Subcutaneous abdominal adipose tissue (tissue), 5 donors: Measurements from ENCODE around the gene NT5DC2.

Experiments used
- H3K27ac ChIP-seq: one replicate; pipeline ENCODE4 v1.7.0; 2013; ENCODE audit warnings: low read depth, mild to moderate bottlenecking, inconsistent platforms, low read length, moderate library complexity
- H3K27me3 ChIP-seq, 5 donors: one replicate each; pipeline ENCODE4 v1.7.0; 2013; ENCODE audit warnings: low read length in 5 of 5, inconsistent platforms in 1 of 5; ENCODE audit not compliant: control insufficient read depth in 5 of 5, insufficient read depth in 4 of 5
- H3K36me3 ChIP-seq, 5 donors: one replicate each; pipeline ENCODE4 v1.7.0; 2013; ENCODE audit warnings: low read length in 5 of 5; ENCODE audit not compliant: control insufficient read depth in 5 of 5, insufficient read depth in 5 of 5
- H3K4me1 ChIP-seq, 5 donors: one replicate each; pipeline ENCODE4 v1.7.0; 2013; ENCODE audit warnings: low read length in 5 of 5, mild to moderate bottlenecking in 3 of 5, moderate library complexity in 1 of 5; ENCODE audit not compliant: control insufficient read depth in 5 of 5, insufficient read depth in 5 of 5
- H3K4me3 ChIP-seq, 5 donors: one replicate each; pipeline ENCODE4 v1.7.0; 2013; ENCODE audit warnings: low read length in 5 of 5, low read depth in 1 of 5
- H3K9ac ChIP-seq, 5 donors: one replicate each; pipeline ENCODE4 v1.7.0; 2013; ENCODE audit warnings: low read length in 5 of 5, mild to moderate bottlenecking in 4 of 5, moderate library complexity in 3 of 5
- H3K9me3 ChIP-seq, 5 donors: one replicate each; pipeline ENCODE4 v1.7.0; 2013; ENCODE audit warnings: low read length in 5 of 5; ENCODE audit not compliant: control insufficient read depth in 5 of 5
- donor health status: healthy.
- donor health status: healthy.
- donor health status: healthy.
- donor health status: healthy.
- donor health status: healthy.

NT5DC2 gene

DNA sequence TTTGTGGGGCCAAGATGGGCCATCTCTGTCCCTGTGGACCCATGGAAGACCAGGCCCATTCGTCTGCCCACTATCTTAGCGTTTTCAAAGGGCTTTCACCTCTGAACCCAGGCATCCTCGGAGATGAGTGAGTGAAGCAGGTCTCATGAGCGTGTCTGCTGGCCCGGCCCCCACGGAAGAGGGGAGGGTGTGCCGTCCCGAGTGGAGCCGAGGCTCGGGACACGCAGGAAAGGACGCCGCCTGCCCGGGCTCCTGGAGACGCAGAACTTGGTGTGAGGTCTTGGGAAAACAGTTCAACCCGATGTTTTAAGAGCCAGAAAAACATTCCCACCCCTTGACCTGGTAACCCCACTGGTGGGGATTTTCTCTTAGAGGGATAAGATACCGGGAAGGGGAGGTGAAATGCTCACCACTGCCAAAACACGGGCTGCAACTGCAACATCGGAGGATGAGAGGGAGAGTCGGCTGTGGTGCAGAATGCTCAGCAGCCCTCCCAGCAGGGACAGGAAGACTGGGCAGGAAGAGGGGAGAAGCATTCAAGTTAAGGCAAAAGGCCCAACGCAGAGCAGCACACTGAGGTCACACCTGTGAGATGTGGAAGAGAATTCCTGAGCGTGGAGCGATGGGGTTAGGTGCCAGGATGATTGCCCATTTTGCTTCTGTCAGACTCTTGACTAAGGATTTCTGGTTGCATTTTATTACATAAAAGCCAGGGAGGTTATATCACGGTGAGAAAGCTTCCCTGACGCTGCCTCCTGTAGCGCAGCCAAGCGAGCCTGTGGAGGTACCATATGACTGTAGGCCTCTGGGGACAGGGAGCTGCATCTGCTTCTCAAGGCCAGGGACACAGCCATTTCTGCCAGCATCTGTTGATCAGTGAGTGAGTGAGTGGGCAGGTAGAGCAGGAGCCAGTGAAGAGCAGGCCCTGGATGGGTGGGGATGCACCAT is 52.6 kb downstream of the NT5DC2 start:
- Histone ChIP-seq H3K4me1 (peaks cover 5 to 45% (median 12%) of the 10 kb centered on the region in 5 donors), H3K9ac (no peak overlapping the region), H3K27ac (no peak overlapping the region)

DNA sequence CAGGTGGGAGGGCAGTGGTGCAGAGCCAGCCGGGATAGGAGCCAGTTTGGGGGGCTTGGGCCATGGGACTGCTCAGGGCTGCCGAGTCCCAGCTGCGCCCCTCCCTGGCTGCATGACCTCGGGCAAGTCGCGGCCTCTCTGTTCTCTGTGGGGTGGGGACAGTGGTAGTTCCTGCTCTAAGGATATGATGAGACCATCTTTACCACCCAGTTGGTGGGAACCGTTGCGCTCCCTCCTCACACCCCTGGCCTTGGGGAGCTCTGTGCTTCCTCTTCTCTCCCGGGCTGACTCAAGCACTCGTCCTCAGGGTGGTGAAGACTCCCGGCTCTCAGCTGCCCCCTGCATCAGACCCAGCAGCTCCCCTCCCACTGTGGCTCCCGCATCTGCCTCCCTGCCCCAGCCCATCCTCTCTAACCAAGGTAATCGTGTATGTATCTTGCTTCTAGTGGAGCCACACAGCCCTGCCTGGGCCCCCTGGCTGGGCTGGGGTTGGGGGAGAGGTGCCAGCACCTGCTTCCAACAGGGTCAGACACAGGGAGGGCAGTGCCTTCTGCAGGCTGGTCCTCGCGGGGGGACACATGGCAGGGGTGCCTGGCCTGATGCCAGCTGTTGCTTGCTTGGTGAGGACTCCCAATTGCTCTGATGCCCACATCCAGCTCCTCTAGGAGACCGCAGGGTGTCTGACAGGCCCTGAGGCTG is 53.6 kb downstream of the NT5DC2 start:
- Histone ChIP-seq H3K36me3 (peaks cover 0 to 91% (median 83%) of the 10 kb centered on the region in 5 donors), H3K9ac (no peak overlapping the region), H3K4me3 (no peak overlapping the region)

More for the DNA sequence above, 52.6 kb downstream of the NT5DC2 start:
- H3K36me3 ChIP-seq: peaks cover 0 to 92% (median 85%) of the 10 kb centered on the region in 5 donors
- no peaks in the 10 kb centered on the region for H3K9me3 ChIP-seq
- no peak overlapping the region for H3K4me3 ChIP-seq
- H3K27me3 ChIP-seq: no peaks in the 10 kb centered on the region

DNA sequence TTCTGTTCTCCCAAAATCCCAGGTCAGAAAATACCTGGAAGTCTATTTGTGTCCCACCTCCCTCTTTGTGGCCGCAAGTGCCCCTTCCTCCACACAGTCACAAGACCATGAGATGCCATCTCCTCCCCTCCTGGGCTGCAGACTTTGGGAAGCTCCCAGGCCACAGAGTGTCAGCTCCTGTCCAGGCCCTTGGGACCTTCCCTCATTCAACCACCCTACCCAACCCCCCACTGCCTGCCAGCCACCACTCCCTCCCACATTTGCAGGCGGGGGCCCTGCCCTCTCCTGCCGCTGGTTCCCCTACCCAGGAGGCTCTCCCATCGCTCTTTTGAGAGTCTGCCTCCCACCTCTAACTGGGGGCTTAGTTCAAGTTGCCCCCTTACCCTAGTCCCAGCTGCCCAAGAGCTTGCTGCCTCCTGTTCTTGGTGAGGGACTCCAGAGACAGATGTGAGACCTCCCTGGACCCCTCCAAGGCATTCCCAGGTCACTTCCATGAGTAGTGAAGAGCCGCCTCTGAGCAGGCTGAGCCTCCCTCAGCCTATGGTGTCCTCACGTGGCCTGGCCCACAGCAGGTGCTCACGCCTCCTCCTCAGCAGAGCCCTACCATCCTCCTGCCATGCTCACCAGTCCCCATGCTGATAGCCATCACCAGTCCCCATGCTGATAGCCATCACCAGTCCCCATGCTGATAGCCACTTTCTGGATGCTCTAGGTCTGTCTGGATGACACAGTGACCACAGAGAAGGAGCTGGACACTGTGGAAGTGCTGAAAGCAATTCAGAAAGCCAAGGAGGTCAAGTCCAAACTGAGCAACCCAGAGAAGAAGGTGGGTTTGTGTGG is 54.4 kb downstream of the NT5DC2 start:
- H3K4me1 ChIP-seq: peaks cover 5 to 48% (median 21%) of the 10 kb centered on the region in 5 donors
- H3K9ac ChIP-seq: no peak overlapping the region
- H3K4me3 ChIP-seq: no peak overlapping the region
- no peak overlapping the region for H3K27ac ChIP-seq
- peaks cover 0 to 90% (median 85%) of the 10 kb centered on the region in 5 donors for H3K36me3 ChIP-seq
- no peaks in the 10 kb centered on the region for H3K27me3 ChIP-seq
- no peaks in the 10 kb centered on the region for H3K9me3 ChIP-seq

More for the DNA sequence above, 53.6 kb downstream of the NT5DC2 start:
- Histone ChIP-seq H3K27ac (no peak overlapping the region), H3K27me3 (no peaks in the 10 kb centered on the region), H3K9me3 (no peaks in the 10 kb centered on the region), H3K4me1 (peaks cover 5 to 54% (median 21%) of the 10 kb centered on the region in 5 donors)

DNA sequence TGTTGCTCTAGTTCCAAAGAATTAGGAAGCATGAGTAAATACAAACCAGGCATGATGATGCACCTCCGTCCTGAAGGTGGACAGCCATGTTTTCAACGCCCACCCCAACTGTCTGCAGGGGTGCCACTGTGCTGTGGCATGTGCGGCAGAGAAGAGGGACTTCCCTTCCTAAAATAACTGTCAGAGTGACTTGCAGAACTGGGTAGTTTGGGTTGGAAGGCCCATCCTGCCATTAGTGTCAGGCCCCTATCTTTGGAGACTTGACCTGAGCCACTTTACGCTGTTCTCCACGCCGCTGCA is 55.9 kb downstream of the NT5DC2 start:
- no peaks in the 10 kb centered on the region for H3K9me3 ChIP-seq
- H3K4me3 ChIP-seq: no peak overlapping the region
- peaks cover 0 to 48% (median 21%) of the 10 kb centered on the region in 5 donors for H3K4me1 ChIP-seq
- no peaks in the 10 kb centered on the region for H3K27me3 ChIP-seq
- H3K27ac ChIP-seq: no peak overlapping the region
- H3K9ac ChIP-seq: no peak overlapping the region
- H3K36me3 ChIP-seq: peaks cover 0 to 94% (median 92%) of the 10 kb centered on the region in 5 donors

DNA sequence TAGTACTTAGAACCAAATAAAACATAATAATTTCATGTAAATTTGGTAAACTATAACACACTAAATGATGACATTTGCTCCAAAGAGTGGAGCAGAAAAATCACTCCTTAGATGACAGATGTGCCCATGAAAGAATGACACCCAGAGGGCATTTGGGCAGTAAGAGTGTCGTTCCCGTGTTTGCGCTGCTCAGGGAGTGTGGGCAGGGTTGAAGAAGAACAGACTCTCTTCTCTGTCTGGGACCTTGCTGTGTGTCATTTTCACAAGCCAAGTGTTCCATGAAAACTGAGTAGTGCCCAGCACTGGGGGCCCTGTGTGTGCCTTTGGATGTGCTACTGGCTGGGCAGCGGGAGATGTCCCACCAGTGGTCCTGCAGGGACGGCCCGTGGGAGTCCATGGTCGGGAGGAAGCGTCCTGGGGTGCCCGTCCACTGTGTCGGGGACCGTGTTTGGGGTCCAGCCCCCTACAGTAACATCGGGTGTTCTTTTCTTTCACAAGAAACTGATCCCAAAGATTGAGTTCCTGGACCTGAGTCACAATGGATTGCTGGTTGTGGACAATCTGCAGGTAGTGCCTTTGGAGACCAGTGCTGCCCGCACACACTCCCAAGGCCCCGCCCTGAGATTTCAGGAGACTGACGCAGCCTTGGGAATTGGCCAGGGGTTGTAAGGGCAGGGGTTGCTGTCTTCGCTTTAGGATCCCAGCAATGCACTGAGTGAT is 56.4 kb downstream of the NT5DC2 start:
- H3K27ac ChIP-seq: no peak overlapping the region
- no peaks in the 10 kb centered on the region for H3K9me3 ChIP-seq
- H3K36me3 ChIP-seq: peaks cover 0 to 94% (median 92%) of the 10 kb centered on the region in 5 donors
- H3K4me3 ChIP-seq: no peak overlapping the region
- H3K9ac ChIP-seq: no peak overlapping the region
- H3K27me3 ChIP-seq: no peaks in the 10 kb centered on the region
- peaks cover 3 to 53% (median 24%) of the 10 kb centered on the region in 5 donors for H3K4me1 ChIP-seq
